Chondrocyte (in vitro differentiated cells): ENCODE measurements around the gene EML4. TPM values are rescaled to one million over a fixed set of nuclear protein-coding genes. Genes with fewer than 3 reads are reported as not detected.

Experiments
- DNase-seq: peaks from one replicate; pipeline ENCODE4 v3.0.0; 2021; ENCODE audit warnings: mixed read lengths, low spot score
- H3K27ac Mint-ChIP-seq: one replicate; pipeline ENCODE4 v1.8.0; 2021; ENCODE audit warnings: mild to moderate bottlenecking, moderate library complexity, mixed read lengths; ENCODE audit not compliant: unreplicated experiment
- H3K27me3 Mint-ChIP-seq: 2 replicates; pipeline ENCODE4 v1.8.0; 2021; ENCODE audit warnings: low read depth, mixed read lengths
- H3K36me3 Mint-ChIP-seq: 2 replicates; pipeline ENCODE4 v1.8.0; 2021; ENCODE audit warnings: low read depth, mixed read lengths
- H3K4me1 Mint-ChIP-seq: 2 replicates; pipeline ENCODE4 v1.8.0; 2021; ENCODE audit warnings: low read depth, mild to moderate bottlenecking, mixed read lengths
- H3K4me3 Mint-ChIP-seq: one replicate; pipeline ENCODE4 v1.8.0; 2021; ENCODE audit warnings: mild to moderate bottlenecking, moderate library complexity, mixed read lengths; ENCODE audit not compliant: unreplicated experiment
- H3K9me3 Mint-ChIP-seq: 2 replicates; pipeline ENCODE4 v1.8.0; 2021; ENCODE audit warnings: low read depth, mixed read lengths
- CTCF ChIP-seq: fragments of 200-600 bp; sonication (generic); IDR thresholded peaks from 2 replicates; pipeline ENCODE4 v1.5.0; 2021; ENCODE audit warnings: antibody characterized with exemption, mild to moderate bottlenecking, moderate library complexity
- total RNA-seq: library from RNA; stranded (reverse); gene quantifications from 3 replicates; pipeline ENCODE4 v1.2.1, GENCODE V29; 2021

The EML4 gene
- total RNA-seq, 1 donor from 2014 or later, result 50.0 TPM

- H3K4me1 Mint-ChIP-seq, result peaks cover 9% of the 10 kb centered on the region
- no peaks in the 10 kb centered on the region for H3K27me3 Mint-ChIP-seq
- no peaks in the 10 kb centered on the region for H3K9me3 Mint-ChIP-seq
- DNase-seq, result no peak
- H3K36me3 Mint-ChIP-seq, result peaks cover 6% of the 10 kb centered on the region
- no peak overlapping the region for H3K27ac Mint-ChIP-seq
- H3K4me3 Mint-ChIP-seq, result no peak overlapping the region
- no peak for TF ChIP-seq CTCF
Observed at GRCh38 chr2:42312106-42312505, 143.0 kb downstream of the EML4 start.

- no peak for TF ChIP-seq CTCF
- Mint-ChIP-seq H3K27me3 (no peaks in the 10 kb centered on the region), H3K36me3 (peaks cover 7% of the 10 kb centered on the region), H3K4me1 (peaks cover 9% of the 10 kb centered on the region), H3K27ac (peak overlapping the region; percentile 62), H3K4me3 (no peak overlapping the region), H3K9me3 (no peaks in the 10 kb centered on the region)
- no peak for DNase-seq
Observed at GRCh38 chr2:42314892-42315468, 145.8 kb downstream of the EML4 start.

- TF ChIP-seq CTCF, result no peak
- Mint-ChIP-seq H3K27me3 (no peaks in the 10 kb centered on the region), H3K4me1 (peaks cover 9% of the 10 kb centered on the region), H3K36me3 (peaks cover 10% of the 10 kb centered on the region), H3K9me3 (no peaks in the 10 kb centered on the region), H3K27ac (peak overlapping the region; percentile 41), H3K4me3 (no peak overlapping the region)
- DNase-seq, result no peak
Observed at GRCh38 chr2:42315844-42316470, 146.8 kb downstream of the EML4 start.

- Mint-ChIP-seq H3K27ac (no peak overlapping the region), H3K36me3 (peaks cover 12% of the 10 kb centered on the region), H3K9me3 (no peaks in the 10 kb centered on the region), H3K4me3 (no peak overlapping the region), H3K27me3 (no peaks in the 10 kb centered on the region), H3K4me1 (peaks cover 9% of the 10 kb centered on the region)
- no peak for DNase-seq
- no peak for TF ChIP-seq CTCF
Observed at GRCh38 chr2:42316910-42317309, 147.8 kb downstream of the EML4 start.

- H3K4me3 Mint-ChIP-seq, result no peak overlapping the region
- H3K27me3 Mint-ChIP-seq, result no peaks in the 10 kb centered on the region
- DNase-seq, result no peak
- no peaks in the 10 kb centered on the region for H3K9me3 Mint-ChIP-seq
- no peak overlapping the region for H3K27ac Mint-ChIP-seq
- H3K36me3 Mint-ChIP-seq, result peaks cover 12% of the 10 kb centered on the region
- H3K4me1 Mint-ChIP-seq, result peaks cover 9% of the 10 kb centered on the region
- no peak for TF ChIP-seq CTCF
Observed at GRCh38 chr2:42317486-42317885, 148.3 kb downstream of the EML4 start.
